WTC11 (cell line): ENCODE measurements around the gene DDIT4L.

Experiments
- GRHL2 ChIP-seq: fragments of 250-450 bp; sonication (Bioruptor Pico); IDR thresholded peaks from 2 replicates; pipeline ENCODE4 v1.8.0; 2022; ENCODE audit warnings: mild to moderate bottlenecking, moderate library complexity; ENCODE audit not compliant: insufficient replicate concordance, severe bottlenecking
- USF1 ChIP-seq: sonication (generic); formaldehyde crosslinking; IDR thresholded peaks from 2 replicates; pipeline ENCODE4 v1.8.0; 2022; ENCODE audit warnings: mild to moderate bottlenecking, missing genetic modification reagents
- USF2 ChIP-seq: sonication (generic); formaldehyde crosslinking; IDR thresholded peaks from 2 replicates; pipeline ENCODE4 v1.8.1; 2023; ENCODE audit warnings: mild to moderate bottlenecking, missing genetic modification reagents, moderate library complexity

- TF ChIP-seq GRHL2 (CRISPR knock-in tag) (no peak), USF2 (CRISPR knock-in tag) (no peak), USF1 (no peak)
These were observed 34.5 kb upstream of the DDIT4L start for GRCh38 chr4:100224721-100225120.
